AG09309 (cell line): ENCODE data around the gene HTR4.

ENCODE experiments used
- DNase-seq: peaks from one replicate; pipeline ENCODE4 v3.0.0-alpha.2; 2010; ENCODE audit warnings: low read depth
- H3K4me3 ChIP-seq: 2 replicates; pipeline ENCODE4 v1.5.1; 2011; ENCODE audit warnings: mild to moderate bottlenecking, low read depth, low read length, moderate library complexity; ENCODE audit not compliant: control insufficient read depth
- TF ChIP-seq, protein P1 (sequence below): IDR thresholded peaks from 2 replicates; pipeline ENCODE4 v1.5.1; 2011; ENCODE audit warnings: mild to moderate bottlenecking, low read depth, low read length, inconsistent platforms; ENCODE audit not compliant: insufficient read depth, control insufficient read depth; ENCODE audit errors: missing control alignments

Gene HTR4

DNA sequence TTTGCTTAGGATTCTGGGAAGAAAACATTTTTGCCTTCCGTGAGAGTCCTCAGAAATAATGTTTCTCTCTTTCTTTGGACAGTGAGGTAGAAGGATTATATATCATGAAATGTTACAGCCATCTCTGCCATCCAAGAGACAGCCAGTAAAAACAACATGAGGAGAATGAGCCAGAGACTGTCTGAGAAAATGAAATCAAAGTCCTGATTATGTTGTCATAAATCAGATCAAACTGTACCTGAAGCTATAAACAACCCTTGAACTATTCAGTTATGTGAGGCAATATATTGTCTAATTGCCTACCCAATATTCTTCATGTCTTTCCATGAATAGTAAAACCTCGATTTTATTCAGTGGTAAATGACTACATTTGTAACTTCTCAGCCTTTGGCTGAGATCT, 9.2 kb upstream of the HTR4 start:
- H3K4me3 ChIP-seq: no peak overlapping the region
- TF ChIP-seq, protein P1, sequence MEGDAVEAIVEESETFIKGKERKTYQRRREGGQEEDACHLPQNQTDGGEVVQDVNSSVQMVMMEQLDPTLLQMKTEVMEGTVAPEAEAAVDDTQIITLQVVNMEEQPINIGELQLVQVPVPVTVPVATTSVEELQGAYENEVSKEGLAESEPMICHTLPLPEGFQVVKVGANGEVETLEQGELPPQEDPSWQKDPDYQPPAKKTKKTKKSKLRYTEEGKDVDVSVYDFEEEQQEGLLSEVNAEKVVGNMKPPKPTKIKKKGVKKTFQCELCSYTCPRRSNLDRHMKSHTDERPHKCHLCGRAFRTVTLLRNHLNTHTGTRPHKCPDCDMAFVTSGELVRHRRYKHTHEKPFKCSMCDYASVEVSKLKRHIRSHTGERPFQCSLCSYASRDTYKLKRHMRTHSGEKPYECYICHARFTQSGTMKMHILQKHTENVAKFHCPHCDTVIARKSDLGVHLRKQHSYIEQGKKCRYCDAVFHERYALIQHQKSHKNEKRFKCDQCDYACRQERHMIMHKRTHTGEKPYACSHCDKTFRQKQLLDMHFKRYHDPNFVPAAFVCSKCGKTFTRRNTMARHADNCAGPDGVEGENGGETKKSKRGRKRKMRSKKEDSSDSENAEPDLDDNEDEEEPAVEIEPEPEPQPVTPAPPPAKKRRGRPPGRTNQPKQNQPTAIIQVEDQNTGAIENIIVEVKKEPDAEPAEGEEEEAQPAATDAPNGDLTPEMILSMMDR: no peak
- DNase-seq: no peak

DNA sequence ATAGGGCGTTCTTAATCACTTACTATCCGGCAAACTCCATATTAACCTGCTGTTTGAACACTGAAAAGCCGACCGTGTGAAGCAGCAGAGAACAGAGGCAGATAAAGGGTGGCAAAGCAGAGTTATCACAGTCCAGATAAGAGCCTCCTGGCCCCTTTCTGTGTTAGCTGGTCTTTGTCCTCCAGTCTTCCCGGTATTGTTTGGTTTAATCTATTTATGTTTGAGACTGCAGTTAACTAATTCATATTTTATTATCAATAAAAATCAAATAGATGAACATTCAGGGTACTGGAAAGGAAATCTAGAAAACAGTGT, 6.0 kb upstream of the HTR4 start:
- TF ChIP-seq, protein P1: no peak
- no peak for DNase-seq

DNA sequence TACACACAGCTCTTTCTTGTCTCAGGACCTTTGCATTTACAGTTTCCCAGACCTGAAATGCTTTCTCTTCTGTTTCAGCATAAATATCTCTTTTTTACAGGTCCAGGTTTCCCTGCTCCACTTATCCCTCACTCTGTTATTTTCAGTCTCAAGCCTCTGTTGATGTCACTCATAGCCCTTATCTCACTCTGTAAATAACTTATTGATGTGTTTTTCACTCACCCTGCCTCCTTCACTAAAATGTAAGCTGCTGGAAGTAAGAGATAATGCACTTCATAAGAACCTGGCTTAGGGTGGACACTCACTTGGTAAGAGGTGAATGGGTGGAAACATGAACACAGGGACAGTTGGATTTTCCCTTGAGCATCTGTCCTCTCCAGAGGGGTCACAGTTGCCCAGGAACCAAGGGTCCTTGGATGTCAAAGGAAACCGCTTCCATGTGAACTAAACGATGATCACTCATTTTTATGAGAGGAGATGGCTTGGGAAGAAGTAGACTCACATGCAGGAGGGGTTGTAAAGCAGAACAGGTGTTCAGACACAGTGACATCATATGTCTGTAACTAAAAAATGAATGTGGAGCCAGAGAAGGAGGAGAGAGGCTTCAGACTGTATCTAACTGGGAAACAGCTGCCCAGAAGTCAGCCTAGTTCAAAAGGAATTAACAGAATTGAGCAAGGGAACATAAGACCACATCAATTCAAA, 5.5 kb upstream of the HTR4 start:
- H3K4me3 ChIP-seq: no peak overlapping the region
- no peak for DNase-seq
- TF ChIP-seq, protein P1: no peak

More for the DNA sequence above, 6.0 kb upstream of the HTR4 start:
- H3K4me3 ChIP-seq: no peak overlapping the region

DNA sequence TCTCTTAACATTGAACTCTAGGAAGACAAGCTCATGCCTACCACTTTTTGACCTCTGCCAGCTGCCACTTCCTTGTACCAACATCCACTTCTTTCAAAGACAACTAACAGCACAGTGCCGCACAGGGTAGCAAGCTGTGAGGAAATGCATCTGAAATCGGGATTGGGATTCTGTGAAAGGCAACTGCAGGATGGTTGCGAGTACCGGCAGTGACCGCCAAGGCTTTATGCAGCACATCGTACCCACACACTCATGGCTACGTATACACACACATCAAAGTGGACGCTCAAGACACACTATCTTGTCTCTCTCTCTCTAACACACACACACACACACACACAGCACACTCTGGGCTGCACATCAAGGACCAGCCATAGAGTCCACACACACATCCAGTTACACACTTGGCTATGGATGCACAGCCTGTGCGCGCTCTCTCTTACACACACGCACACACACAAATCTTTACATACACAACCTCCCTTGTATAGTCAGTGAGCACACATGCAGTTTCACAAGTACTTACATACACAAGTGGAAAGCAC, 964 bp downstream of the HTR4 start:
- TF ChIP-seq, protein P1: no peak
- no peak overlapping the region for H3K4me3 ChIP-seq
- no peak for DNase-seq

DNA sequence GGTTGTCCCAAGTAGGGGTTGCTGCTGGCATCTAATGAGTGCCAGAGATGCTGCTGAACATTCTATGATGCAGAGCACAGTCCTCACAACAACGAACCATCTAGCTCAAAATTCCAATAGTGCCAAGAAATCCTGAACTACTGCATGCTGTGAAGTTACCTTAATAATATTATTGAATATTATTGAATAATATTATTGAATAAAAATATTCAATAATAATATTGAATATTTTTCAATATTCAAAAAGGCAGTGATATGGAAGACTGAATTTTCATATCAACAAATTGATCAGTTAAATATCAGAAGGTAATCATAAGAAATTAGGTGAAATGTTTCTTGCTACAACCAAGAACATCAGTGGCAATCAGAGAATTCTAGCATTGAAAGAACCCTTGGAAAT, 2.8 kb downstream of the HTR4 start:
- no peak for DNase-seq
- TF ChIP-seq, protein P1: no peak
- H3K4me3 ChIP-seq: no peak overlapping the region

DNA sequence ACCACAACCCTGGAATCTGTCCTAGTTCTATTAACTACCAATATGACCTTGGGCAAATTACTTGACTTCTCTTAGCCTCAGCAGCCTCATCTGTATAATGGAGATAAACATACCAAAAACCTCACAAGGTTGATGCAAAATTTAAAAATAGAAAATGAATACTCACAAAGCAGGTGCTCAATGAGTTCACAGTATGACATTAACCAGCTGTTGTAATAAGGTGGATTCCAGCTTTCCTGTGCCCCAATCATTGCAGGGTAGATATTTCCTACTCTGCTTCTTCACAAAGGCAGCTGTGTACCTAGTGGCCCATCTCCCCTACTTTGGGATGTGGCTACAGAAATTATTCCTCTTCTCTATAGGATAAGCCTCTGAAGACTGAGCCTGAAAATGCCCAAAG, 8.8 kb downstream of the HTR4 start:
- no peak for DNase-seq
- H3K4me3 ChIP-seq: no peak overlapping the region
- TF ChIP-seq, protein P1: no peak
